Measurements from ENCODE around the gene LCN6.

GRCh38 chr9:136697821-136698526 is 50.4 kb downstream of the LCN6 start:
- TF ChIP-seq CTCF (conservative IDR thresholded peaks at IDR 0.05 in 1 of 2, IDR thresholded peaks at IDR 0.05 in 1 of 2; ENCODE audit: extremely low read depth in 1 of 2, insufficient read depth in 1 of 2, low read depth in 1 of 2, low read length in 2 of 2), result no peak
- TF ChIP-seq EZH2 (IDR thresholded peaks at IDR 0.05; ENCODE audit: borderline replicate concordance, low read length), result no peak
